ENCODE results near the gene CDK12.

Gene CDK12

GRCh38 chr17:39573447-39574298, 112.4 kb downstream of the CDK12 start:
- H3K4me3 ChIP-seq (ENCODE audit: low read depth in 1 of 5, low read length in 5 of 5), result peak overlapping the region; percentile 52 to 81 (median 74)
- H3K4me1 ChIP-seq (ENCODE audit: control insufficient read depth in 5 of 5, insufficient read depth in 5 of 5, low read length in 5 of 5), result peaks cover 0 to 31% (median 20%) of the 10 kb centered on the region in 5 donors
- H3K9me3 ChIP-seq (ENCODE audit: control insufficient read depth in 5 of 5, low read length in 5 of 5), result peaks cover 0 to 4% (median 3%) of the 10 kb centered on the region in 5 donors
- H3K36me3 ChIP-seq (ENCODE audit: control insufficient read depth in 5 of 5, insufficient read depth in 5 of 5, low read length in 5 of 5), result peaks cover 0 to 14% (median 11%) of the 10 kb centered on the region in 5 donors
- H3K9ac ChIP-seq (ENCODE audit: low read length in 5 of 5), result peak overlapping the region in 4 of 5 donors; percentile 30 to 78 (median 46)
- peaks cover 0 to 3% (median 0%) of the 10 kb centered on the region in 5 donors for H3K27me3 ChIP-seq (ENCODE audit: control insufficient read depth in 5 of 5, insufficient read depth in 4 of 5, low read length in 5 of 5)
- peak overlapping the region; percentile 54 for H3K27ac ChIP-seq (ENCODE audit: low read depth, low read length)

- Histone ChIP-seq H3K36me3 (ENCODE audit: control insufficient read depth in 5 of 5, insufficient read depth in 5 of 5, low read length in 5 of 5) (no peaks in the 10 kb centered on the region), H3K4me1 (ENCODE audit: control insufficient read depth in 5 of 5, insufficient read depth in 5 of 5, low read length in 5 of 5) (peaks cover 0 to 37% (median 14%) of the 10 kb centered on the region in 5 donors), H3K9ac (ENCODE audit: low read length in 5 of 5) (no peak overlapping the region), H3K9me3 (ENCODE audit: control insufficient read depth in 5 of 5, low read length in 5 of 5) (peaks cover 0 to 4% (median 3%) of the 10 kb centered on the region in 5 donors), H3K27me3 (ENCODE audit: control insufficient read depth in 5 of 5, insufficient read depth in 4 of 5, low read length in 5 of 5) (peaks cover 0 to 8% (median 0%) of the 10 kb centered on the region in 5 donors), H3K4me3 (ENCODE audit: low read depth in 1 of 5, low read length in 5 of 5) (no peak overlapping the region), H3K27ac (ENCODE audit: low read depth, low read length) (no peak overlapping the region)
These were observed 114.9 kb downstream of the CDK12 start for GRCh38 chr17:39576187-39576586.

GRCh38 chr17:39578272-39578671, 117.0 kb downstream of the CDK12 start:
- no peak overlapping the region for H3K27ac ChIP-seq (ENCODE audit: low read depth, low read length)
- peaks cover 0 to 9% (median 0%) of the 10 kb centered on the region in 5 donors for H3K27me3 ChIP-seq (ENCODE audit: control insufficient read depth in 5 of 5, insufficient read depth in 4 of 5, low read length in 5 of 5)
- H3K9me3 ChIP-seq (ENCODE audit: control insufficient read depth in 5 of 5, low read length in 5 of 5), result no peaks in the 10 kb centered on the region
- no peak overlapping the region for H3K9ac ChIP-seq (ENCODE audit: low read length in 5 of 5)
- H3K4me1 ChIP-seq (ENCODE audit: control insufficient read depth in 5 of 5, insufficient read depth in 5 of 5, low read length in 5 of 5), result peaks cover 0 to 28% (median 7%) of the 10 kb centered on the region in 5 donors
- H3K4me3 ChIP-seq (ENCODE audit: low read depth in 1 of 5, low read length in 5 of 5), result no peak overlapping the region
- H3K36me3 ChIP-seq (ENCODE audit: control insufficient read depth in 5 of 5, insufficient read depth in 5 of 5, low read length in 5 of 5), result no peaks in the 10 kb centered on the region

- Histone ChIP-seq H3K9me3 (ENCODE audit: control insufficient read depth in 5 of 5, low read length in 5 of 5) (no peaks in the 10 kb centered on the region), H3K4me1 (ENCODE audit: control insufficient read depth in 5 of 5, insufficient read depth in 5 of 5, low read length in 5 of 5) (peaks cover 0 to 20% (median 0%) of the 10 kb centered on the region in 5 donors), H3K27ac (ENCODE audit: low read depth, low read length) (no peak overlapping the region), H3K36me3 (ENCODE audit: control insufficient read depth in 5 of 5, insufficient read depth in 5 of 5, low read length in 5 of 5) (no peaks in the 10 kb centered on the region), H3K4me3 (ENCODE audit: low read depth in 1 of 5, low read length in 5 of 5) (no peak overlapping the region), H3K27me3 (ENCODE audit: control insufficient read depth in 5 of 5, insufficient read depth in 4 of 5, low read length in 5 of 5) (peaks cover 0 to 9% (median 0%) of the 10 kb centered on the region in 5 donors), H3K9ac (ENCODE audit: low read length in 5 of 5) (no peak overlapping the region)
These were observed 118.2 kb downstream of the CDK12 start for GRCh38 chr17:39579318-39580081.

GRCh38 chr17:39580082-39580468, 118.8 kb downstream of the CDK12 start:
- Histone ChIP-seq H3K27ac (ENCODE audit: low read depth, low read length) (no peak overlapping the region), H3K9ac (ENCODE audit: low read length in 5 of 5) (no peak overlapping the region), H3K9me3 (ENCODE audit: control insufficient read depth in 5 of 5, low read length in 5 of 5) (no peaks in the 10 kb centered on the region), H3K4me3 (ENCODE audit: low read depth in 1 of 5, low read length in 5 of 5) (no peak overlapping the region), H3K4me1 (ENCODE audit: control insufficient read depth in 5 of 5, insufficient read depth in 5 of 5, low read length in 5 of 5) (peaks cover 0 to 20% (median 0%) of the 10 kb centered on the region in 5 donors), H3K36me3 (ENCODE audit: control insufficient read depth in 5 of 5, insufficient read depth in 5 of 5, low read length in 5 of 5) (no peaks in the 10 kb centered on the region), H3K27me3 (ENCODE audit: control insufficient read depth in 5 of 5, insufficient read depth in 4 of 5, low read length in 5 of 5) (peaks cover 0 to 9% (median 0%) of the 10 kb centered on the region in 5 donors)

- Histone ChIP-seq H3K9me3 (ENCODE audit: control insufficient read depth in 5 of 5, low read length in 5 of 5) (no peaks in the 10 kb centered on the region), H3K4me3 (ENCODE audit: low read depth in 1 of 5, low read length in 5 of 5) (no peak overlapping the region), H3K27ac (ENCODE audit: low read depth, low read length) (no peak overlapping the region), H3K36me3 (ENCODE audit: control insufficient read depth in 5 of 5, insufficient read depth in 5 of 5, low read length in 5 of 5) (no peaks in the 10 kb centered on the region), H3K9ac (ENCODE audit: low read length in 5 of 5) (no peak overlapping the region), H3K4me1 (ENCODE audit: control insufficient read depth in 5 of 5, insufficient read depth in 5 of 5, low read length in 5 of 5) (peaks cover 0 to 20% (median 0%) of the 10 kb centered on the region in 5 donors), H3K27me3 (ENCODE audit: control insufficient read depth in 5 of 5, insufficient read depth in 4 of 5, low read length in 5 of 5) (peaks cover 0 to 9% (median 0%) of the 10 kb centered on the region in 5 donors)
These were observed 119.9 kb downstream of the CDK12 start for GRCh38 chr17:39581071-39581758.

GRCh38 chr17:39581759-39582085, 120.4 kb downstream of the CDK12 start:
- Histone ChIP-seq H3K9me3 (ENCODE audit: control insufficient read depth in 5 of 5, low read length in 5 of 5) (no peaks in the 10 kb centered on the region), H3K27ac (ENCODE audit: low read depth, low read length) (no peak overlapping the region), H3K9ac (ENCODE audit: low read length in 5 of 5) (no peak overlapping the region), H3K27me3 (ENCODE audit: control insufficient read depth in 5 of 5, insufficient read depth in 4 of 5, low read length in 5 of 5) (peaks cover 0 to 9% (median 0%) of the 10 kb centered on the region in 5 donors), H3K4me3 (ENCODE audit: low read depth in 1 of 5, low read length in 5 of 5) (no peak overlapping the region), H3K36me3 (ENCODE audit: control insufficient read depth in 5 of 5, insufficient read depth in 5 of 5, low read length in 5 of 5) (no peaks in the 10 kb centered on the region), H3K4me1 (ENCODE audit: control insufficient read depth in 5 of 5, insufficient read depth in 5 of 5, low read length in 5 of 5) (peaks cover 0 to 20% (median 0%) of the 10 kb centered on the region in 5 donors)

GRCh38 chr17:39582658-39583057, 121.4 kb downstream of the CDK12 start:
- Histone ChIP-seq H3K27me3 (ENCODE audit: control insufficient read depth in 5 of 5, insufficient read depth in 4 of 5, low read length in 5 of 5) (peaks cover 0 to 9% (median 0%) of the 10 kb centered on the region in 5 donors), H3K9me3 (ENCODE audit: control insufficient read depth in 5 of 5, low read length in 5 of 5) (no peaks in the 10 kb centered on the region), H3K4me3 (ENCODE audit: low read depth in 1 of 5, low read length in 5 of 5) (no peak overlapping the region), H3K9ac (ENCODE audit: low read length in 5 of 5) (no peak overlapping the region), H3K4me1 (ENCODE audit: control insufficient read depth in 5 of 5, insufficient read depth in 5 of 5, low read length in 5 of 5) (peaks cover 0 to 20% (median 0%) of the 10 kb centered on the region in 5 donors), H3K36me3 (ENCODE audit: control insufficient read depth in 5 of 5, insufficient read depth in 5 of 5, low read length in 5 of 5) (no peaks in the 10 kb centered on the region), H3K27ac (ENCODE audit: low read depth, low read length) (no peak overlapping the region)
